NOMO-1 treated with DMSO at 0.1 percent for 48 hours (cell line): ENCODE data around the gene VASH1.
"Not testable (repeated sequence)": the region's sequence is repeated elsewhere in the genome, so short reads cannot be mapped to it uniquely, and the experiment has no call there.

Experiments used
- DNase-seq: peaks from one replicate; lab custom pipeline; 2025; ENCODE audit not compliant: unreplicated experiment; lab: John Stamatoyannopoulos, UW

The VASH1 gene

DNA sequence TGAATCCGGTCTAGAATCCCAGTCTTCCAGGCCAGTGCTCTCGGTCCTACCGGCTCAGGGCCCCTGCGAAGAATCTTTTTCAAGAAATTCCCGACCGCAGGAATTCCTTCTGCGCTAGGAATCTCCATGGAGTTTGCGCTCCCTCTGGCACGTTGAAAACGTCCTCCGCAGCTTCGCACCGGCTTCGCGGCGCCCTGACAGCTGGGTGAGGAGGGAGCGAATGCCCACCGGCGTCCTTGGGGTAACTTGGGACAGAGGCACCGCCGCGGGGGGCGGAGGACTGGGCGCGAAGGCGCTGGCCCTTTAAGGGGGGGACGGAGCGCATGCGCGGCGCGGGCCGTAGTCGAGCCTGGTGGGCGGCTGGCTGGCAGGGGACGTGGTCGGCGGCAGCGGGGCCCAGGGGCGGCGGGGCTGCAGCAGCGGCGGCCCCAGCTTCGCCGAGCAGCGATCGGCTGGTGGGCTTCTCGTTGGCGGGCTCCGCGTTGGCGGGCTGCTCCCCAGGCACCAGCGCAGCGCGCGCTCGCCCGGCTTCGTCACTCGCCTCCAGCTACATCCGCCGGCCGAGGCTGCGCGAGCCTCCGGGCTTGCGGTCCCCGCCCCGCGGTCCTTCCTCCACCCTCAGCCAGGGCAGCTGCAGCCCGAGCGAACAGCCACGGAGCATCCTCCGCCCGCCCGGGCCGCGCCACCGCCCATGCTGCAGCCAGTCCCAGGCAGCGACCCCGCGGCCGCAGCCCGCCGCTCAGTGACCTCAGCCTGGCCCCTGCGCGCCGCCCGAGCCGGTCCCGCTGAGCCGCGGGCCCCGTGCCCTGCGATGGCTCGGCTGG lies at the start of gene VASH1:
Gene VASH1, plus strand, starts transcription at position 333 of the 824 bp plus-strand sequence. CDS start 1,354 bp downstream, outside the sequence.
- peak; percentile 44 for DNase-seq

DNA sequence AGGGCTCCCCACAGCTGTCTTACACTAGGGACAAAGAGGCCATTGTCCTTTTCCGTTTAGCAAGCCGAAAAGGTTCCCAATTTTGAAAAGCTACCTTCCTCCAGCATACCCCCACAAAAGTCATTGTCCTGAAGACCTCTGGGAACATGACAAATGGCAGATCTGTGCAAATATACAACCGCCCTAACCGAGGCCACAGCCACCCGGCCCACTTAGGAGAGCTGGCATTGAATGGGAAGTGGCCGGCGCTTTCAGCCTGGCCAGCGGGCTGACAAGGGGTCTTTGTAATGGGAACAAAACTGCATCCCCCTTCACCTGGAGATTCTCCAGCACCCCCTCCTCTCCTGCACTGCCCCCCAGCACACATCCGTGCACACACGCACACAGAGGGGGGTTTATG lies 48.1 kb upstream of the VASH1 start:
- DNase-seq, result no peak

DNA sequence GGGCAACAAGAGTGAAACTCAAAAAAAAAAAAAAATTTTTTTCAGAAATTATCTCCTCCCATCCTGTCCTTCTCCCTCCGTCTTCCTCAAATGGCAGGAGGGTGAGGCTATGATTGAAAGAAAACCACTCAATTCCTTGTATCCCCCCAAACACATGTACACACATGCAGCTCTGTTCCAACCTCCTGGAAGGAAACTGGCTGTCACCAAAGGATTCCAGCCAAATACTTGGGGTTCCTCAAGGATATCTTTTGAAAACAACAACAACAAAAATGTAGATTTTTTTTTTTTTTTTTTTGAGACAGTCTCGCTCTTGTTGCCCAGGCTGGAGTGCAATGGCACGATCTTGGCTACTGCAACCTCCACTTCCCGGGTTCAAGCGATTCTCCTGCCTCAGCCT lies 46.8 kb upstream of the VASH1 start:
- DNase-seq, result no peak

DNA sequence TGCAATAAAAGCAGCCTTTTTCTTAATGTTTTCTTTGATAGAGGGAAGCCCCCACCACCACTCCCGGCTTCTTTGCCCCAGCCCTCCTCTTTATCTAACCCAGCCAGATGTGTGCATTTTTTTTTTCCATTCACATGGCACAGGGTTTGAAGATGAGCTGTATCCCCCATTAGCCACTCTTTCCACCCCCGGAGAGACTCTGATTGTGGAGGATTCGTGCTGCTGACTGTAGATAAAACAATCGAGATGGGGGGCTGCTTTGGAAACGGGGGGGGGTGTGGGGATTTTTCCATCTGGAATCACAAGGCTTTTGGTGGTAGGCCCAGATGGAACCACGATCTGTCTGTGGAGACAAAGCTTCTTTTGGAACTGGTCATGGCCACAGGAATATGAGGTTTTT lies 46.2 kb upstream of the VASH1 start:
- DNase-seq, result no peak

DNA sequence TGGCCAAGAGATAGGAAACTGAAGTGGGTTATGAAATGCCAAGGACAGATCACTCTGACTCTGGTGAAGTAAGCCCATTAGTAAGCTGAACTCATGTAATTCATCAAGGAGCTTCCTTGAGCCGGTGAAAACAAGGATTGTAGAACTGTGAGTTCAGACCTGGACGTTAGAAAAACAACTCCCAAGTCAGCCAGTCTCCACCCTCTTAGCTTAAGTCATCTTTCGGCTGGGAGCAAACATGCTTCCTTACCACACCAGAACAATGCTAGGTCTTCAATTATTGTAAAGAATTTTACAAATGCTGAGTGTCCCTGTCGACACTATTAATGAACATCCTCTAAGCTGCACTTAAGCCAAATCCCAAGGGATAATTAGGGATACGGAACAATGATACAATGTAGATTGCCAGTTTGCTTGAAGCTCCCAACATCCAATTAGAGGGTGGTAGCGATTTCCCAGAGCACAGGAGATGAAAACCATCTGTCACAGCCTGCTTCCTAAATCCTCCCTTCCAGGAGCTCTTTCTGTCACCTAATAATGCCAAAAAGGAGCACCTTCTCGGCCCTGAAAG lies 45.7 kb upstream of the VASH1 start:
- no peak for DNase-seq

DNA sequence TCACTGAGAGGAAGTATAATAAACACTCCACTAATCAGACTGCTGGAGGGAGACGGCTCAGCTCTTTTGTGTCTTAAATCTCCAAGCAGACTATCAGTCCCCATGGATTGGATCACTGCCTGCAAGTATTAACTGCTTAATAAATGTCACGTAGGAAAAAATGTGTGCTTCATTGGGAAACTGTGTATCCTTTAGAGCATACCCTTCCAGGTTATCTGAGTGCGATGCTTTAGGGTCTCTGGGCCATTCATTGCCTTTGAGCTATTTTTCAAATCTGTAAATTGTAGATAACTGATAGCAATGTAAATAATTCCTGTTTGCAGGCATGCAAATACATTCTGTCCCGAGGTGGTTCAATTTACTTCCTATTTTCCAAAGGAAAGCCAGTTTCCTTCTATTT lies 45.0 kb upstream of the VASH1 start:
- no peak for DNase-seq

DNA sequence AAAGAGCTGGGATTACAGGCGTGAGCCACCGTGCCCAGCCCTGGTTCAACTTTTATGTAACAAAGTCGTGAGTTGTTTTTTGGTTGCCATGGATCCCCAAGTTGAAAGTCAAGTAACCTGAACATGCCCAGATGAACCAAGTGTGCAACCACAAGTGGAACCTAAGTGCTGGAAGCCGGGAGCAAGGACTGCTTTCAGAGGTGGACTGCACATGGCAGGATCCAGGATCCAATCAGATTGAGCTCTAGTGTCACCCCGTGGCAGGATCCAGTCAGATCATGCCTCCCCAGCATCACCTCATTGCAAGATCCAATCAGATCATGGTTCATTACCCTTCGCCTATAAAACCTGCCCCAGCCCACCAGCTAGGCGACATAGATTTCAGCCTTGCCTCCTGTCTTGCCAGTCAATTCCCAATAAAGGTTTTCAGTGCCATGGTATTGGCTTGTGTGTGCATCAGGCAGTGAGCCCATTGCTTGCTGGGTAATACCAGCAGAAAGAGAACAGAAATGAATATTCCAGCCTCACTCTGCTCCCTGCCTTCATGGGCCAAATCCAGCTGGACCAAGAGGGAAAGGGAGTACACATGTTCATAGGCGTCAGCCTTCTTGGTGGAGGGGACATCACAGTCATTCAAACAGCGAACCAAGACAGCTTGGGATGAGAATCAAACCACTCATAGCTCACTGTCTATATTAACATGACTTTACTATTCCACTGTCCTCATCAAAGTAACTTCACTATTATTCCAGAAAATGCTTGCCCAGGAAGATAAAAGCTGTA lies 43.6 kb upstream of the VASH1 start:
- no peak for DNase-seq

DNA sequence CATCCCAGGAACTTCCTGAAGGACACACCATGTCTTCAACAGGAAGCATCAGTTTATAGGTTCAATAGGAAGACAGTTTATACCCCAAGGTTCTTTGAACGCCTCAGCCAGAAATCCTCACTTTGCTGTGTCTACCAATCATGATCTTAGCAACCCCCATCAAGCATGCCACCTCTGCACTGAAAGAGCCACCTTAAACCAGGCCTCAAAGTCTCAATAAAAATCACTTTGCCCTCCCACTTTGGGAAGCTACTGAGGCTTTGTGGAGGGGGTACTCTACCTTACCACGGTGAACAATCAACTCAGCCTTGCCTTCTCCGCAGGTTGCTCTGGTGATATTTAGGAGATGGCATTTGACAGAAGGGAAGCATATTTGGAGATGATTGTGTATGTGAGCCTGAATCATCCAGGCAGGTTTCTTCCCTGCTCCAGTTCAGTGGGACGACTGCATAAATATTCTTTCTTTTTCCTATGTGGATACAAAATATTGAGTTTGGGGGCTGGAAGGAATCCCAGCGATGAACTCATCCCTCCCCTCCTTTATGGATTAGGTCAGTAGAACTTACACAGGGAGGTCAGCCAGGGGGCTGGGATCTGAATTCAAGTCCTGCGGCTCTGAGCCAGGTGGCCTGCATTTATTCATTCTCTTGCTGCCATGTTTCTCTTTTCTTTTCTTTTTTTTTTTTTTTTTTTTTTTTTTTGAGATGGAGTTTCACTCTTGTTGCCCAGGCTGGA lies 42.8 kb upstream of the VASH1 start:
- no peak for DNase-seq

DNA sequence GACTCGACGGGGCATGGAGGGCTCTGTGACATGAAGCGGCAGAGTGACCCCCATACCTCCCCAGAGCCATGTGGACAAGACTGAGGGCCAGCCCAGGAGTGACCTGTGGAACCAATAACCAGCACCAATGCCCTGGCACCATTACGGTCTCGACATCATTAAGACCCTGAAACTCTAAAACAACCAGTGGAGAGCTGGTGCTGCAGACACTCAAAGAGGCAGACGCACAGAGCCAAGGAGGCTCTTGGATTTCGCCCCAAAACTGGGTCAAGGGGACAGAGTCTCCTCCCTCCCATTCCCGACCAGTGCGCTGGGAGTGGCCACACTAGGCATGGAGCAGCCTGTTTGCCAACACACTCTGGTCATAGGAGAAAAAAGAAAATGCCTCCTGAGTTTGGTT lies 41.6 kb upstream of the VASH1 start:
- no peak for DNase-seq

DNA sequence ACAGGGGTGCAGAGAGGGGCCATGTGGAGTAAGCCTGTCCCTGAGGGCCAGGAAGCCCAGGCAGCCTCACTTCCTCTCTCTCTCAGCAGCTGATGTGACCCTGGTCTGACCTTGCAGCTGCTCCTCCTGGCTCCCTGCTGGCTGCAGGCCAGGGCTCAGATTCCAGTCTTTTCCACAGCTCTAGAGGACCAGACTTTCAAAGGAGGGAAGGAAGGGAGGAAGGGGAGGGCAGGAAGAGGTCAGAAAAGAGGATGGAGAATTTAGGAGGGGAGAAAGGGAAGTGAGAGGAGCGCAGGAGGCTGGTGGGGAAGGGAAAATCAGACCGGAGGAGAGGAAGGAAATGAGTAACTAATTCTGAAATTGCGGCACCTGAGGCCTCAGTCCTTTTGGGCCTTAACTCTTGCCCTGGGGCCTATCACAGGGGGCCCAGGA lies 40.9 kb upstream of the VASH1 start:
- DNase-seq, result peak; percentile 59

DNA sequence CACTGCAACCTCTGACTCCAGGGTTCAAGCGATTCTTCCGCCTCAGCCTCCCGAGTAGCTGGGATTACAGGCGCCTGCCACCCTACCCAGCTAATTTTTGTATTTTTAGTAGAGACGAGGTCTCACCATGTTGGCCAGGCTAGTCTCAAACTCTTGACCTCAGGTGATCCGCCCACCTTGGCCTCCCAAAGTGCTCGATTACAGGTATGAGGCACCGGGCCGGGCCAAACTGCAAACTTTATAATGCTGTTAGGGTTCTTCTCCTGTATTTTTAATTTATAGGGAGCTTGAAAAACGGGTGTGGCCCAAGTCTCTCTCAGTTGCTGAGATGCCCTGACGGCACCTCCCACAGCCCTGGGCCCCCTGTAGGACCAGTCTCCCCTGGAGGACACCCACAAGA lies 39.8 kb upstream of the VASH1 start:
- not testable (repeated sequence) for DNase-seq

DNA sequence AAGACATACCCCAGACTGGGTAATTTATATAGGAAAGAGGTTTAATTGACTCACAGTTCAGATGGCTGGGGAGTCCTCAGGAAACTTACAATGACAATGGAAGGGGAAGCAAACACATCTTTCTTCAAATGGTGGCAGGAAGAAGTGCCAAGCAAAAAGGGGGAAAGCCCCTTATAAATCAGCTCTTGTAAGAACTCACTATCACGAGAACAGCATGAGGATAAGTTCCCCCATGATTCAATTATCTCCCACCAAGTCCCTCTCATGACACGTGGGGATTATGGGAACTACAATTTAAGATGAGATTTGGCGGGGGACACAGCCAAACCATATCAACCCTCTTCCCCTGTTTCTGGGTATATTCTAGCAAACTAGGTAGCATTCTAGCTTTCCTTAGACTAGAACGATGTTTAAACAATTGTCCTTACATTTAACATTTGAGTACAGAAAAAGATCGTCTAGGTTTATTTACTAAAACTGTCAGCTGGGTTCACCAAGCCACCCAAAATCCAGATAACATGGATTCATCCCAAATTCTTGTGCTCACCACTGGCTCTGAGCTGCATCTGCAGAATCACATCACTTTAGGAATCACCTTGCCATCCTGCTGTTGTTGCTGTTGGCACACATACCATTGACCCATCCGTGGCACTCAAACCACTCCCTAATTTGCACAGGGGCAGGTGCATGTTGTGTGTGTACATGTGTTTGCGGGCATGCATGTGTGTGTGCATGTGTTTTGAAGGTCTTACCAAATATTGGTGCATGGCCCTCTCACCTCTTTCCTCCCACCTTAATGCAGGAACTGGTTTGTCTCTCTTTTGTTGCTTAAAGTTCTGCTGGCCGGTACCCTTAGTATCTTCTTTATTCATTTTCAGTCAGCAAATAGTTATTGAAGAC lies 36.4 kb upstream of the VASH1 start:
- DNase-seq, result no peak

DNA sequence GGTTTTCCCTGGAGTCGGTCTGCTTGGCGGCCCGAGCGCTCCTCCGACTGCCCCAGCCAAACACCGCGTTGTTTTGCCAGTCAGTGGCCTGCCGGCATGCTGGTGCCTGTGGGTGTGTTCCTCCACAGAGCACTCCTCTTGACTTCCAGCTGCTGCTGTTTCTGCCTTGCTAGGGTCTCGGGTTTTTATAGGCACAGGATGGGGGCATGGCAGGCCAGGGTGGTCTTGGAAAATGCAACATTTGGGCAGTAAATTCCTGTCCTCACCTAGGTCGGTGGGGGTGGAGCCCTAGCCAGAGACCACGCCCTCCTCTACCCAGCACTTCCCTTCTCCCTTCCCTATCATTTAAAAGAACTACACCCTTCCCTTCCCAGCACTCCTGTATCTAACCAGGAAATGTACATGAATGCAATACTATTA lies 34.7 kb upstream of the VASH1 start:
- DNase-seq, result no peak

DNA sequence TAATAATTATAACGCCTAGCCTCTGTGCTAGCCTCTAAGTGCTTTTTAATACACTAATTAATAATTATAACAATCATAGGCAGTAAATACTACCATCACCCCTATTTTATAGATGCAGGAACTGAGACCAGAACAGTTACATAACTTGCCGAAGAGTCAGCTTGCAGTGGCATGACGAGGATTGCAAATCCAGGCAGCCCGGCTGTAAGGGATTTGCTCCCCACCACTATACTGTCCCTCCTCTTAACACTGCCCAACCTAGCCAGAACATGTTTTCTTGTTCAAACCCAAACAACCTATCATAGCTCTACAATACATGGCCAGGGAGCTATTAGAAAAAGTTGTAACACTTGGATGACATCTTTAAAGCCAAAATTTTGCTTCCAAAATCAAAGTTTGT lies 33.9 kb upstream of the VASH1 start:
- DNase-seq, result no peak

DNA sequence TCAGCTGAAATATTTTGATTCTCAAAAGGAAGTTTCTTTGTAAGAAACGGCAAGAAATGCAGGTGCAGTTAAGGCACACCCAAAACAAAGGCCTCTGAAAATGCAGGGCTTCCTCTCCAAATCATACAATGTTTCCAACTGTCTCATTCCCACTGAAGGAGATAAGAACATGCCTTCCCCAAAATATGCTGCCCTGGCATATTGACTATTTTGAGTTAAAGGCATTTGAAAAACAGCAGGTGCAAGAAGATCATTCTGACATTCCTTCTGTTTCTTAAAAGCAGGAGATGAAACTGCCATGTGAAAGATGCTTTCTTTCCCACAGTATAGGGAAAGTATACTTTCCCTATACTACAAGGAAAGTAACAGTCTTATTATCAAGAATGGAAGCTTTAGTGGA lies 33.4 kb upstream of the VASH1 start:
- no peak for DNase-seq

DNA sequence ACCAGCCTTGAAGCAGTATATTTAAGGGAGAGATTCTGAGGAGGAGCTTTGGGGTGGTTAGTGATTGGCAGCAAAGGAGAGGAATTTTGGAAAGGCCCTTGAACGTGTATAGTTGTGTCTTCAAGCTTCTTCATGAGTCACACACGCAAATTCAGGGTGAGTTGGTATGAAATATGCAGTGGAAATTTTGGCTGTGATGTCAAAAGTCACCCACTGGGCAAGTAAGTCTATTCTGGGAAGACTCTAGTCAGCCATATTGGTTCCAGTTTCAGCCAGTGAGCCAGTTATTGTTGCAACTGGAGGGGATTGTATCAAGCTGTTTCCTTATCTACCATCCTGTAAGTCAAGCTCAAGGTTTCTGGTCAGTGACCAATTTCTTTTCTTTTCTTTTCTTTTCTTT lies 32.0 kb upstream of the VASH1 start:
- DNase-seq, result no peak

DNA sequence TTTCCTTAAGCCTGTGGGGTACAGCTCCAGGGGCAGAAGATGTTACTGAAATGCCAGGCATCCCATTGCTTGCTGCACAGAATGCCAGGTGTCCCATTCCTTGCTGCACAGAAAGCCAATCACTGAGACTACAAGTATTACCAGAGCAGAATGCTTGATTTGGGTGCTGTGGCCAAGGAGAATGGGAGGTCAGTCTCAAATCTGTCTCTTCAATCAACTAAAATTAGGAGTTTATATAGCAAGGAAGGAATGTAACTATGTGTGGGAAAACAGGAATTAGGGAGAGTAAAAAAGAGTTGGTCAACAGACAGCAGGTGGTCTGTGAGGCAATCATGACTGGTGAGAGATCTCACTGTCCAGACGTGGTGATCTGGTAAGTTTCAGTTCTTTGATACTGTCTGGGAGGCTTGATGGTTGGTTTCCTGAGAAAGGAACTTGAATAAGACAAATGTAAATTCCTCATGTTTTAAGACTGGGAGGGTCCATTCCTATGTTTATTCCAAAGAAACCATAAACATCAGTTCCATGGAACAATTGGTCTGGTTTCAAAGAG lies 31.2 kb upstream of the VASH1 start:
- peak; percentile 31 for DNase-seq

DNA sequence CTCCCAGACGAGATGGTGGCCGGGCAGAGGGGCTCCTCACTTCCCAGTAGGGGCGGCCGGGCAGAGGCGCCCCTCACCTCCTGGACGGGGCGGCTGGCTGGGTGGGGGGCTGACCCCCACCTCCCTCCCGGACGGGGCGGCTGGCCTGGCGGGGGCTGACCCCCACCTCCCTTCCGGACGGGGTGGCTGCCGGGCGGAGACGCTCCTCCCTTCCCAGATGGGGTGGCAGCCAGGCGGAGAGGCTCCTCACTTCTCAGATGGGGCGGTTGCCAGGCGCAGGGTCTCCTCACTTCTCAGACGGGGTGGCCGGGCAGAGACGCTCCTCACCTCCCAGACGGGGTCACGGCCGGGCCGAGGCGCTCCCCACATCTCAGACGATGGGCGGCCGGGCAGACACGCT lies 26.8 kb upstream of the VASH1 start:
- DNase-seq, result not testable (repeated sequence)

DNA sequence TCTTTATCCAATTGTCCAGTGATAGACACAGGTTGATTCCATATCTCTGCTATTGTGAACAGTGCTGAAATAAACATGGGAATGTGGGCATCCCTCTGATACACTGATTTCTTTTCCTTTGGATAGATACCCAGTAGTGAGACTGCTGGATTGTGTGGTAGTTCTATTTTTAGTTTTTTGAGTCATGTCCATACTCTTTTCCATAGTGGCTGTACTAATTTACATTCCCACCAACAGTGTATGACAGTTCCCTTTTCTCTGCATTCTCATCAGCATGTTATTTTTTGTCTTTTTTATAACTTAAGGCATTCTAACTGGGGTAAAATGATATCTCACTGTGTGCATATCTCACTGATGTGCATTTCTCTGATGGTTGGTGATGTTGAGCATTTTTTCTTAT lies 24.8 kb upstream of the VASH1 start:
- no peak for DNase-seq

DNA sequence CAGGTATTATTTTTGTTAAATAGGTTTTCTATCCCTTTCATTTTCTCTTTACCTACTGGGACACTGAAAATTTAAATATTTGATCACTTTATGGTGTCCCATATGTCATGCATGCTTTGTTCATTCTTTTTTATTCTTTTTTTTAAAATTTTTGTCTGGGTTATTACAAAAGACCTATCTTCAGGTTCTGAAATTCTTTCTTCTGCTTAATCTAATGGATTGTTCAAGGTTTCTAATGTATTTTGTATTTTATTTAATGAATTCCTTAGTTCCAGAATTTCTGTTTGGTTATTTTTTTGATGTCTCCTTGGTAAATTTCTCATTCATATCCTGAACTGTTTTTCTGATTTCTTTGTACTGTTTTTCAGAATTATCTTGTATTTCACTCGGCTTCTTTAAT lies 20.2 kb upstream of the VASH1 start:
- no peak for DNase-seq
